ENCODE measurements around the gene WWOX. TPM values are rescaled to one million over a fixed set of nuclear protein-coding genes. Genes with fewer than 3 reads are reported as not detected.

WWOX gene
- total and polyA plus RNA-seq, 2 experiments from 2014 or later, result 17.0 to 39.8 TPM

DNA sequence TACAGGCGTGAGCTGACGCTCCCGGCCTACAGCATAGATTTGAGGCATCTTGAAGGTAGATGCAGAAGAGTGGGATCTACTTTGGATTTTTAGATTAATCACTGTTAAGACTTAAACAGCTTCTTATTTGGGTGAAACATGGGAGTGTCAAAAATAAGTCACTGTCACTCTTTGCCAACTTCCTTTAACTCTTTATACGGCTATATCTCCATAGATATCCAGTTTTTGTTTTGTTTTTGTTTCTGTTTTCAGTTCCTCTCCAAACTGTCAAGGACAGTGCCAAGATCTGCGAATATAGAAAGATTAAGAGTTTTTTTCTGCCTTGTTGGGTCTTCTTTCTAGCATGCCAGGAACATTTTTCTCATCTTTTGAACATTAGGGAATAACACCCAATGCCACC lies 706.1 kb downstream of the WWOX start:
- H3K4me1 ChIP-seq (ENCODE audit: insufficient read depth), result no peaks in the 10 kb centered on the region
- no peak overlapping the region for H3K4me3 ChIP-seq
- H4K20me1 ChIP-seq (ENCODE audit: insufficient read depth, poor library complexity, severe bottlenecking), result no peaks in the 10 kb centered on the region
- no peaks in the 10 kb centered on the region for H3K79me2 ChIP-seq
- 97% methylated on average over 5 of the region's 5 CpGs for WGBS (ENCODE audit: low lambda C conversion rate, missing lambda C conversion rate)
- no peaks in the 10 kb centered on the region for H3K27me3 ChIP-seq
- no peak for DNase-seq (ENCODE audit: low spot score)
- H3K4me2 ChIP-seq, result no peak overlapping the region
- TF ChIP-seq, protein P1, sequence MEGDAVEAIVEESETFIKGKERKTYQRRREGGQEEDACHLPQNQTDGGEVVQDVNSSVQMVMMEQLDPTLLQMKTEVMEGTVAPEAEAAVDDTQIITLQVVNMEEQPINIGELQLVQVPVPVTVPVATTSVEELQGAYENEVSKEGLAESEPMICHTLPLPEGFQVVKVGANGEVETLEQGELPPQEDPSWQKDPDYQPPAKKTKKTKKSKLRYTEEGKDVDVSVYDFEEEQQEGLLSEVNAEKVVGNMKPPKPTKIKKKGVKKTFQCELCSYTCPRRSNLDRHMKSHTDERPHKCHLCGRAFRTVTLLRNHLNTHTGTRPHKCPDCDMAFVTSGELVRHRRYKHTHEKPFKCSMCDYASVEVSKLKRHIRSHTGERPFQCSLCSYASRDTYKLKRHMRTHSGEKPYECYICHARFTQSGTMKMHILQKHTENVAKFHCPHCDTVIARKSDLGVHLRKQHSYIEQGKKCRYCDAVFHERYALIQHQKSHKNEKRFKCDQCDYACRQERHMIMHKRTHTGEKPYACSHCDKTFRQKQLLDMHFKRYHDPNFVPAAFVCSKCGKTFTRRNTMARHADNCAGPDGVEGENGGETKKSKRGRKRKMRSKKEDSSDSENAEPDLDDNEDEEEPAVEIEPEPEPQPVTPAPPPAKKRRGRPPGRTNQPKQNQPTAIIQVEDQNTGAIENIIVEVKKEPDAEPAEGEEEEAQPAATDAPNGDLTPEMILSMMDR (IDR thresholded peaks at IDR 0.05; ENCODE audit: poor library complexity), result no peak
- TF ChIP-seq EZH2 (IDR thresholded peaks at IDR 0.05; ENCODE audit: borderline replicate concordance) (no peak), EZH2phosphoT487 (IDR thresholded peaks at IDR 0.05; ENCODE audit: low read depth, severe bottlenecking, unreplicated experiment) (no peak)
- H3K27ac ChIP-seq, result no peak overlapping the region
- H3K9me3 ChIP-seq (ENCODE audit: low read depth), result no peaks in the 10 kb centered on the region
- H2AFZ ChIP-seq, result no peak overlapping the region
- H3K9me2 ChIP-seq (replicated peaks; ENCODE audit: insufficient read depth), result no peaks in the 10 kb centered on the region
- no peaks in the 10 kb centered on the region for H3K36me3 ChIP-seq (replicated peaks; ENCODE audit: insufficient read depth, low read depth)

DNA sequence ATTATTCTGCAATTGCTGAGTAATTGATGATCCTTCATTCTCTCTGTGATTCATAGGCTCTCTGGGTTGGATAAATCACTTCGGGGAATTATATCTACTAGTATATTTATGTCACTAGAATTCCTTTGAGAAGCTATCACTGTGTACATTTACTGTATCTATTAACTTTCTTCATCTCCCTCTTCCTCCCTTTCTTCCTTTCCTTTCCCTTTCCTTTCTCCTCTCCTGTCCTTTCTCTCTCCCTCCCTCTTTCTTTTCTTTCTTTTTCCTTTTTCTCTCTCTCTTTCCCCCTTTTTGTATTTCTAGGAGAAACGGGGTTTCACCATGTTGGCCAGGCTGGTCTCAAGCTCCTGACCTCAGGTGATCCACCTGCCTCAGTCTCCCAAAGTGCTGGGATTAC lies 711.8 kb downstream of the WWOX start:
- H3K9me3 ChIP-seq (ENCODE audit: low read depth), result no peaks in the 10 kb centered on the region
- 87% methylated on average over 2 of the region's 2 CpGs for WGBS (ENCODE audit: low lambda C conversion rate, missing lambda C conversion rate)
- H3K36me3 ChIP-seq (replicated peaks; ENCODE audit: insufficient read depth, low read depth), result no peaks in the 10 kb centered on the region
- H2AFZ ChIP-seq, result no peak overlapping the region
- no peak overlapping the region for H3K27ac ChIP-seq
- H3K4me3 ChIP-seq, result no peak overlapping the region
- no peaks in the 10 kb centered on the region for H3K9me2 ChIP-seq (replicated peaks; ENCODE audit: insufficient read depth)
- H3K27me3 ChIP-seq, result no peaks in the 10 kb centered on the region
- H3K4me1 ChIP-seq (ENCODE audit: insufficient read depth), result no peaks in the 10 kb centered on the region
- no peak overlapping the region for H3K4me2 ChIP-seq
- TF ChIP-seq, protein P1 (IDR thresholded peaks at IDR 0.05; ENCODE audit: poor library complexity), result no peak
- TF ChIP-seq EZH2 (IDR thresholded peaks at IDR 0.05; ENCODE audit: borderline replicate concordance) (no peak), EZH2phosphoT487 (IDR thresholded peaks at IDR 0.05; ENCODE audit: low read depth, severe bottlenecking, unreplicated experiment) (no peak)
- no peak for DNase-seq (ENCODE audit: low spot score)
- H4K20me1 ChIP-seq (ENCODE audit: insufficient read depth, poor library complexity, severe bottlenecking), result no peaks in the 10 kb centered on the region
- H3K79me2 ChIP-seq, result no peaks in the 10 kb centered on the region

DNA sequence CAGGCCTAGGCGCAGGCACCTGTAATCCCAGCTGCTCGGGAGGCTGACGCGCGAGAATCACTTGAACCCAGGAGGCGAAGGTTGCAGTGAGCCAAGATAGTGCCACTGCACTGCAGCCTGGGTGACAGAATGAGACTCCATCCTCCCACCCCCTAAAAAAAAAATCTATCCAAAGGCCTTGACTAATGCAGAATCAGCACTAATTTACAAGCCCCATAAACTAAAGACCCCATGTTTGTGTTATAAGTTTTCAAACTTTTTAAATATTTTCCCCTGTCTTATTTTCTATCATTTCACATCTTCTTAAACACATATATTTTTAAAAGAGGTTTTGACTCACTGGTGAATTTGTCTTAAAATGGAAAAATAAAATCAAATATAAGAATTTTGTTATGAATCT lies 713.1 kb downstream of the WWOX start:
- 98% methylated on average over 6 of the region's 6 CpGs for WGBS (ENCODE audit: low lambda C conversion rate, missing lambda C conversion rate)
- Histone ChIP-seq H3K4me2 (no peak overlapping the region), H3K4me3 (no peak overlapping the region), H3K27ac (no peak overlapping the region), H3K79me2 (no peaks in the 10 kb centered on the region), H3K27me3 (no peaks in the 10 kb centered on the region), H3K4me1 (ENCODE audit: insufficient read depth) (peaks cover 5% of the 10 kb centered on the region), H2AFZ (no peak overlapping the region), H3K9me3 (ENCODE audit: low read depth) (no peaks in the 10 kb centered on the region), H3K36me3 (replicated peaks; ENCODE audit: insufficient read depth, low read depth) (no peaks in the 10 kb centered on the region), H3K9me2 (replicated peaks; ENCODE audit: insufficient read depth) (no peaks in the 10 kb centered on the region), H4K20me1 (ENCODE audit: insufficient read depth, poor library complexity, severe bottlenecking) (no peaks in the 10 kb centered on the region)
- no peak for DNase-seq (ENCODE audit: low spot score)
- TF ChIP-seq EZH2phosphoT487 (IDR thresholded peaks at IDR 0.05; ENCODE audit: low read depth, severe bottlenecking, unreplicated experiment) (no peak), EZH2 (IDR thresholded peaks at IDR 0.05; ENCODE audit: borderline replicate concordance) (no peak)
- TF ChIP-seq, protein P1 (IDR thresholded peaks at IDR 0.05; ENCODE audit: poor library complexity), result no peak

Data from hepatocyte (in vitro differentiated cells).